A549 (cell line): ENCODE measurements around the gene UBE2E2. TPM values are rescaled to one million over a fixed set of nuclear protein-coding genes. Genes with fewer than 3 reads are reported as not detected.

Experiments
- ATAC-seq, 2 experiments: fragments of 200-7000 bp in 1 of 2; fragments of >200 bp in 1 of 2; cut with Nextera tagmentation in 1 of 2; cut with Tn5 transposase in 1 of 2; 3 replicates each; pipeline versions ENCODE4 v1.8.0 to v1.9.1; 2018 to 2020; ENCODE audit warnings: mild to moderate bottlenecking in 1 of 2, moderate library complexity in 1 of 2
- CTCF ChIA-PET: fragments of 300-600 bp; sonication (Branson Sonifier 250); formaldehyde crosslinking; extraction: SDS; loops from one replicate; lab custom pipeline; 2021; ENCODE audit warnings: antibody characterized with exemption, inconsistent platforms; lab: Yijun Ruan, JAX
- POLR2A ChIA-PET: fragments of 350-600 bp; formaldehyde crosslinking; extraction: SDS; loops from one replicate; lab custom pipeline; 2021; ENCODE audit warnings: antibody characterized with exemption, inconsistent platforms; lab: Yijun Ruan, JAX
- DNase-seq, 2 experiments: peaks; one replicate each; pipeline versions ENCODE4 v3.0.0 to v3.0.0-alpha.2; 2011 to 2016; ENCODE audit warnings: low read depth in 1 of 2, low spot score in 1 of 2
- FAIRE-seq: peaks from 2 replicates; lab custom pipeline; 2011; peaks lifted over from hg19 to GRCh38; lab: Jason Lieb, UNC
- H3K27ac ChIP-seq, 2 experiments: fragments of >200 bp; sonication (Bioruptor Twin); formaldehyde crosslinking; 3 replicates each; pipeline ENCODE4 v1.5.1; 2016 to 2017
- H3K4me1 ChIP-seq: fragments of >200 bp; sonication (Bioruptor Twin); formaldehyde crosslinking; 3 replicates; pipeline ENCODE4 v1.6.1; 2016
- H3K4me2 ChIP-seq: fragments of >200 bp; sonication (Bioruptor Twin); formaldehyde crosslinking; 3 replicates; pipeline ENCODE4 v1.6.1; 2016
- H3K4me3 ChIP-seq: fragments of >200 bp; sonication (Bioruptor Twin); formaldehyde crosslinking; 3 replicates; pipeline ENCODE4 v1.5.1; 2016
- H3K9me3 ChIP-seq: fragments of >200 bp; sonication (Bioruptor Twin); formaldehyde crosslinking; 3 replicates; pipeline ENCODE4 v1.6.1; 2016
- ATOH8 ChIP-seq: fragments of 250-450 bp; sonication (Bioruptor Pico); IDR thresholded peaks from 2 replicates; pipeline ENCODE4 v1.5.0; 2020; ENCODE audit warnings: low read depth, mild to moderate bottlenecking, moderate library complexity
- CTCF ChIP-seq: fragments of >200 bp; sonication (Bioruptor Twin); formaldehyde crosslinking; IDR thresholded peaks from 3 replicates; pipeline ENCODE4 v1.5.1; 2016
- ELK1 ChIP-seq: fragments of 150-350 bp; IDR thresholded peaks from 2 replicates; pipeline ENCODE4 v1.6.1; 2014; ENCODE audit warnings: low read depth, mild to moderate bottlenecking, low read length
- HOXA7 ChIP-seq: fragments of 250-450 bp; sonication (Bioruptor Pico); IDR thresholded peaks from 2 replicates; pipeline ENCODE4 v1.5.0; 2020; ENCODE audit warnings: mild to moderate bottlenecking, moderate library complexity
- HOXB5 ChIP-seq: fragments of 250-450 bp; sonication (Bioruptor Pico); IDR thresholded peaks from 2 replicates; pipeline ENCODE4 v1.5.0; 2020; ENCODE audit warnings: mild to moderate bottlenecking, moderate library complexity
- JUN ChIP-seq, 2 experiments: fragments of >200 bp; sonication (Bioruptor Twin); formaldehyde crosslinking; IDR thresholded peaks; 2 replicates in 1 of 2; 3 replicates in 1 of 2; pipeline ENCODE4 v1.6.1; 2016 to 2017
- KDM1A ChIP-seq: fragments of 200-600 bp; sonication (generic); IDR thresholded peaks from 2 replicates; pipeline ENCODE4 v1.6.1; 2016; ENCODE audit warnings: low read depth, mild to moderate bottlenecking
- MAFK ChIP-seq: fragments of 450-650 bp; IDR thresholded peaks from 2 replicates; pipeline ENCODE4 v1.6.1; 2014; ENCODE audit not compliant: partially characterized antibody
- MAZ ChIP-seq: fragments of 150-350 bp; IDR thresholded peaks from 2 replicates; pipeline ENCODE4 v1.6.1; 2014; ENCODE audit warnings: antibody characterized with exemption, low read depth, low read length, borderline replicate concordance
- NFE2L2 ChIP-seq: fragments of 150-350 bp; conservative IDR thresholded peaks from 2 replicates; pipeline ENCODE4 v1.6.1; 2014; ENCODE audit warnings: low read length
- NPAS2 ChIP-seq: fragments of 250-450 bp; sonication (Bioruptor Pico); IDR thresholded peaks from 2 replicates; pipeline ENCODE4 v1.8.0; 2022; ENCODE audit warnings: mild to moderate bottlenecking, moderate library complexity, borderline replicate concordance
- PHF8 ChIP-seq: fragments of 200-600 bp; sonication (generic); IDR thresholded peaks from 2 replicates; pipeline ENCODE4 v1.6.1; 2016; ENCODE audit warnings: low read depth, mild to moderate bottlenecking, antibody characterized with exemption, moderate library complexity, borderline replicate concordance
- POLR2A ChIP-seq: IDR thresholded peaks from 2 replicates; pipeline ENCODE4 v1.6.1; 2012; ENCODE audit warnings: mild to moderate bottlenecking, low read length
- POLR2AphosphoS2 ChIP-seq: conservative IDR thresholded peaks from 2 replicates; pipeline ENCODE4 v1.6.1; 2012; ENCODE audit warnings: low read length, improper control_type of control experiment, inconsistent platforms
- REST ChIP-seq: fragments of 200-600 bp; sonication (generic); IDR thresholded peaks from 2 replicates; pipeline ENCODE4 v1.6.1; 2016; ENCODE audit warnings: antibody characterized with exemption, mild to moderate bottlenecking, moderate library complexity
- USF2 ChIP-seq: fragments of 450-650 bp; IDR thresholded peaks from 2 replicates; pipeline ENCODE4 v1.6.1; 2014; ENCODE audit warnings: antibody characterized with exemption
- ZC3H11A ChIP-seq: fragments of 450-650 bp; IDR thresholded peaks from 2 replicates; pipeline ENCODE4 v1.6.1; 2014; ENCODE audit warnings: antibody characterized with exemption, mild to moderate bottlenecking
- WGBS: methylation state at CpG from one replicate; pipeline ENCODE4 v1.1.6; 2017; ENCODE audit errors: missing lambda C conversion rate; 5-methylcytosine and 5-hydroxymethylcytosine counted together
- polyA plus RNA-seq, 4 experiments: library from polyadenylated mRNA; depleted of rRNA in 3 of 4; stranded (reverse); fragments of >200 nt; fragmentation: RNase III in 1 of 4; extraction: RNeasy Plus Mini Kit Qiagen cat#74134 plus additional on column Dnase treatment in 1 of 4; gene quantifications; 2 replicates in 3 of 4; 3 replicates in 1 of 4; pipeline ENCODE4 v1.2.3, GENCODE V29; 2011 to 2017

Gene UBE2E2
- polyA plus RNA-seq, 2 of the 4 experiments (the other 2 are of a cell fraction) = 28.3 to 56.1 TPM

- 90% methylated on average over 3 of the region's 3 CpGs for WGBS
- H3K4me2 ChIP-seq = no peak overlapping the region
- ChIA-PET CTCF (interaction anchor here (1.7 kb wide), 1 partner anchor 10 kb away, joined by 5 read pairs; no protein-coding TSS in a partner anchor), POLR2A (no interaction called here)
- ATAC-seq = no peak
- H3K4me3 ChIP-seq = no peak overlapping the region
- no peak for DNase-seq
- FAIRE-seq = no peak
- H3K27ac ChIP-seq = no peak overlapping the region
- TF ChIP-seq POLR2A = no peak
- TF ChIP-seq MAFK = no peak
- TF ChIP-seq JUN (IDR thresholded peaks at IDR 0.05) = no peak
- no peak for TF ChIP-seq HOXA7 (CRISPR knock-in tag)
- TF ChIP-seq ZC3H11A = no peak
- no peak for TF ChIP-seq MAZ
- H3K4me1 ChIP-seq = peaks cover 24% of the 10 kb centered on the region
- H3K9me3 ChIP-seq = peaks cover 5% of the 10 kb centered on the region; the same call in 1 of the 3 replicates
Measured at GRCh38 chr3:23221136-23221535, 18.0 kb downstream of the UBE2E2 start.

- no peak overlapping the region for H3K27ac ChIP-seq
- H3K9me3 ChIP-seq = no peaks in the 10 kb centered on the region
- ATAC-seq (no peak), DNase-seq (no peak), FAIRE-seq (no peak)
- 54% methylated on average over 3 of the region's 3 CpGs for WGBS
- H3K4me3 ChIP-seq = no peak overlapping the region
- ChIA-PET POLR2A (no interaction called here), CTCF (no interaction called here)
- no peak overlapping the region for H3K4me2 ChIP-seq
- TF ChIP-seq PHF8 = no peak
- TF ChIP-seq ELK1 = no peak
- H3K4me1 ChIP-seq = no peaks in the 10 kb centered on the region
Measured at GRCh38 chr3:23232016-23232415, 28.9 kb downstream of the UBE2E2 start.

GRCh38 chr3:23232854-23233253, 29.7 kb downstream of the UBE2E2 start:
- 100% methylated on average over 1 of the region's 1 CpG for WGBS
- ChIA-PET CTCF (no interaction called here), POLR2A (no interaction called here)
- ATAC-seq (0 out of 6 replicates have a peak, but pooled peaks of 1 of the 2 experiments have one; percentile 24), FAIRE-seq (no peak), DNase-seq (no peak)
- H3K4me2 ChIP-seq = no peak overlapping the region
- TF ChIP-seq USF2 = no peak
- TF ChIP-seq POLR2AphosphoS2 = no peak
- no peak for TF ChIP-seq REST
- no peak for TF ChIP-seq NFE2L2
- no peak for TF ChIP-seq HOXB5 (CRISPR knock-in tag)
- no peak for TF ChIP-seq ATOH8 (CRISPR knock-in tag)
- no peak for TF ChIP-seq KDM1A
- no peak for TF ChIP-seq NPAS2 (CRISPR knock-in tag)
- no peak for TF ChIP-seq CTCF
- no peaks in the 10 kb centered on the region for H3K4me1 ChIP-seq
- no peak overlapping the region for H3K4me3 ChIP-seq
- no peaks in the 10 kb centered on the region for H3K9me3 ChIP-seq
- H3K27ac ChIP-seq = no peak overlapping the region
